B cell (primary cell): ENCODE measurements around the gene RSL1D1.

ENCODE experiments used
- CTCF ChIP-seq: fragments of 200-600 bp; IDR thresholded peaks from one replicate; pipeline ENCODE4 v1.8.0; 2022; ENCODE audit warnings: antibody characterized with exemption, mild to moderate bottlenecking
- EZH2 ChIP-seq: IDR thresholded peaks from 2 replicates; pipeline ENCODE4 v1.6.1; 2012; ENCODE audit warnings: borderline replicate concordance, low read depth, mild to moderate bottlenecking, moderate library complexity, low read length; ENCODE audit not compliant: insufficient read depth, poor library complexity, severe bottlenecking

- TF ChIP-seq CTCF (peak; percentile 65), EZH2 (no peak)
Measured at GRCh38 chr16:11797166-11797956, 54.0 kb downstream of the RSL1D1 start, which contains the start of gene ZC3H7A.
